Measurements from ENCODE around the gene HLA-A.
"Not testable (repeated sequence)": the region's sequence is repeated elsewhere in the genome, so short reads cannot be mapped to it uniquely, and the experiment has no call there.

HLA-A gene
- total RNA-seq: 3,999 to 4,051 reads per million in 2 donors

GRCh38 chr6:29942275-29943052 is at the start of gene HLA-A:
HLA-A (plus strand) TSS chr6:29942532; CDS start chr6:29942554, 22 bp downstream.
- DNase-seq: peak; percentile 79 to 99 (median 92)

GRCh38 chr6:29892696-29893095 is 49.6 kb upstream of the HLA-A start:
- DNase-seq: no peak

GRCh38 chr6:29899281-29899680 is 43.1 kb upstream of the HLA-A start:
- DNase-seq: no peak

- DNase-seq: no peak
Measured at GRCh38 chr6:29905286-29905685, 37.0 kb upstream of the HLA-A start.

GRCh38 chr6:29907637-29908340 is 34.5 kb upstream of the HLA-A start:
- DNase-seq: no peak

GRCh38 chr6:29908341-29908662 is 34.0 kb upstream of the HLA-A start:
- no peak for DNase-seq

- no peak for DNase-seq
Measured at GRCh38 chr6:29908710-29909109, 33.6 kb upstream of the HLA-A start.

- DNase-seq: no peak
Measured at GRCh38 chr6:29909985-29910384, 32.3 kb upstream of the HLA-A start.

GRCh38 chr6:29912840-29913239 is 29.5 kb upstream of the HLA-A start:
- DNase-seq: no peak

- no peak for DNase-seq
Measured at GRCh38 chr6:29916741-29917140, 25.6 kb upstream of the HLA-A start.

GRCh38 chr6:29917857-29918256 is 24.5 kb upstream of the HLA-A start:
- no peak for DNase-seq

GRCh38 chr6:29919506-29920445 is 22.6 kb upstream of the HLA-A start:
- no peak for DNase-seq

- DNase-seq: no peak
Measured at GRCh38 chr6:29924287-29924686, 18.0 kb upstream of the HLA-A start.

- DNase-seq: no peak
Measured at GRCh38 chr6:29924731-29925130, 17.6 kb upstream of the HLA-A start.

GRCh38 chr6:29925321-29925720 is 17.0 kb upstream of the HLA-A start:
- DNase-seq: no peak

- DNase-seq: peak in 1 of 5 experiments; percentile 45
Measured at GRCh38 chr6:29925727-29926412, 16.5 kb upstream of the HLA-A start.

- peak; percentile 69 to 95 (median 81) for DNase-seq
Measured at GRCh38 chr6:29926413-29927274, 15.7 kb upstream of the HLA-A start.

GRCh38 chr6:29927275-29927569 is 15.1 kb upstream of the HLA-A start:
- DNase-seq: no peak

GRCh38 chr6:29927841-29928388 is 14.4 kb upstream of the HLA-A start:
- DNase-seq: no peak

GRCh38 chr6:29930047-29930446 is 12.3 kb upstream of the HLA-A start:
- DNase-seq: not testable (repeated sequence)

- no peak for DNase-seq
Measured at GRCh38 chr6:29933955-29934354, 8.4 kb upstream of the HLA-A start.
